ENCODE results near the gene SAP130. TPM values are rescaled to one million over a fixed set of nuclear protein-coding genes. Genes with fewer than 3 reads are reported as not detected.

Gene SAP130
- total RNA-seq, 6 experiments from 2014 or later, result 20.3 to 25.3 (median 22.4) TPM

DNA sequence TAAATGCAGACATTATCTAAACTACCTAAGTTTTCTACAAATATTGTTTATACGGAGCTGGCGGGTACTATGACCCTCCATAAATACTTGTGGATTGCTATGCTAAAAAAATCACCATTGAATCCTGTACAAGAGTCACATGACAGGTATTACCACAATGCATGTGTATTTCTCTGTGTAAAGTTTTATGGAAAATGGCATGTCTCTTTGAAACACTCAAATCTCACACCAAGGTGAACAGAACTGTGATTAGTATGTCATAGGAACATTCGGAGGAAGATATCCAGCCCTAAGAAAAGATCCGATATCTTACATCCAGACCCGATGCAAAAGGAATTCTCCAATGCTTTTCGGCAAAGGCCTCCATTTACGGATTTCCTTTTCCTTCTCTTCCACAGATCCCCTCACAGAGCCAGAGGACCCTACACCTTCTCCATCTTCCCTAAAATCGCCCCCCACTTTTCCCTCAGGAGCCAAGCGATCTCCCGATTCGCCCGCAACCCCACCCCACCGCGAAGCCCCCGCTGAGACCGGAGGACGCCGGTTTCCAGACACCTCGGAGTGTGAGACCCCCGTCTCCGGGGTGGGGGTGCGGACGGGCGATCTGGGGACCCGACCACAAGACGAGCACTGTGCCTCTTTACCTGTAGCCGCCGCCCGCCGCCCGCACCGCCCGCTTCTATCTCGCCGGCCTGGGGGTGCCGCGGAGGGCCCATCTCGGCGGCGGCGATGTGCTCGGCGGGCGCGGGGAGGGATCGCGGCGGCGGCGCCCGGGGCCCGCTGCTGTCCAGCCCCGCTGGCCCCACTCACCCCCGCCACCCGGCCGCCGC, 1.2 kb downstream of the SAP130 start:
- H3K4me3 Mint-ChIP-seq, result peak overlapping the region; percentile 94
- H3K27ac Mint-ChIP-seq, result peak overlapping the region; percentile 85
- no peak for DNase-seq

DNA sequence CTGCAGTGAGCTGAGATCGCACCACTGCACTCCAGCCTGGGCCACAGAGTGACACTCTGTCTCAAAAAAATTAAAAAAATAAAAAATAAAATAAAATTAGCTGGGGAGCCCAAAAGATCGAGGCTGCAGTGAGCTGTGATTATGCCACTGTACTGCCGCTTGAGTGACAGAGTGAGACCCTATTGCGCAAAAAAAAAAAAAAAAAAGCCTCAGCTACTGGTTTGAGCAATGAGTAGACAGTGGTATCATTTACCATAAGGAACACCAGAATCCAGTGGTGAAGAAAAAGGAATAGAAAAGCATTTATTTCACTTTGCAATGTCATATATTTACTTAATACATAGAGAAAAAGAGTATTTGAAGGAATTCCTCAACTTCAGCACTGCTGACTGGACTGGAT, 3.0 kb downstream of the SAP130 start:
- Mint-ChIP-seq H3K36me3 (ENCODE audit: low read depth) (no peaks in the 10 kb centered on the region), H3K4me1 (ENCODE audit: low read depth) (peaks cover 17% of the 10 kb centered on the region), H3K9me3 (no peaks in the 10 kb centered on the region), H3K27ac (no peak overlapping the region), H3K27me3 (ENCODE audit: insufficient read depth) (peaks cover 3% of the 10 kb centered on the region), H3K4me3 (no peak overlapping the region)
- TF ChIP-seq, protein P1, sequence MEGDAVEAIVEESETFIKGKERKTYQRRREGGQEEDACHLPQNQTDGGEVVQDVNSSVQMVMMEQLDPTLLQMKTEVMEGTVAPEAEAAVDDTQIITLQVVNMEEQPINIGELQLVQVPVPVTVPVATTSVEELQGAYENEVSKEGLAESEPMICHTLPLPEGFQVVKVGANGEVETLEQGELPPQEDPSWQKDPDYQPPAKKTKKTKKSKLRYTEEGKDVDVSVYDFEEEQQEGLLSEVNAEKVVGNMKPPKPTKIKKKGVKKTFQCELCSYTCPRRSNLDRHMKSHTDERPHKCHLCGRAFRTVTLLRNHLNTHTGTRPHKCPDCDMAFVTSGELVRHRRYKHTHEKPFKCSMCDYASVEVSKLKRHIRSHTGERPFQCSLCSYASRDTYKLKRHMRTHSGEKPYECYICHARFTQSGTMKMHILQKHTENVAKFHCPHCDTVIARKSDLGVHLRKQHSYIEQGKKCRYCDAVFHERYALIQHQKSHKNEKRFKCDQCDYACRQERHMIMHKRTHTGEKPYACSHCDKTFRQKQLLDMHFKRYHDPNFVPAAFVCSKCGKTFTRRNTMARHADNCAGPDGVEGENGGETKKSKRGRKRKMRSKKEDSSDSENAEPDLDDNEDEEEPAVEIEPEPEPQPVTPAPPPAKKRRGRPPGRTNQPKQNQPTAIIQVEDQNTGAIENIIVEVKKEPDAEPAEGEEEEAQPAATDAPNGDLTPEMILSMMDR (IDR thresholded peaks at IDR 0.05), result no peak
- no peak for DNase-seq

More for the DNA sequence above, 1.2 kb downstream of the SAP130 start:
- H3K36me3 Mint-ChIP-seq (ENCODE audit: low read depth), result no peaks in the 10 kb centered on the region
- peaks cover 5% of the 10 kb centered on the region; the same call in 1 of the 2 replicates for H3K9me3 Mint-ChIP-seq
- H3K27me3 Mint-ChIP-seq (ENCODE audit: insufficient read depth), result peaks cover 3% of the 10 kb centered on the region
- peaks cover 19% of the 10 kb centered on the region for H3K4me1 Mint-ChIP-seq (ENCODE audit: low read depth)
- TF ChIP-seq, protein P1 (IDR thresholded peaks at IDR 0.05), result no peak

- TF ChIP-seq, protein P1 (IDR thresholded peaks at IDR 0.05), result no peak
- Mint-ChIP-seq H3K27ac (no peak overlapping the region), H3K36me3 (ENCODE audit: low read depth) (peaks cover 22% of the 10 kb centered on the region), H3K9me3 (no peaks in the 10 kb centered on the region), H3K4me3 (no peak overlapping the region), H3K27me3 (ENCODE audit: insufficient read depth) (peaks cover 3% of the 10 kb centered on the region; the same call in 1 of the 2 replicates), H3K4me1 (ENCODE audit: low read depth) (no peaks in the 10 kb centered on the region)
- no peak for DNase-seq
These were observed 10.3 kb downstream of the SAP130 start for GRCh38 chr2:128017561-128017960.

DNA sequence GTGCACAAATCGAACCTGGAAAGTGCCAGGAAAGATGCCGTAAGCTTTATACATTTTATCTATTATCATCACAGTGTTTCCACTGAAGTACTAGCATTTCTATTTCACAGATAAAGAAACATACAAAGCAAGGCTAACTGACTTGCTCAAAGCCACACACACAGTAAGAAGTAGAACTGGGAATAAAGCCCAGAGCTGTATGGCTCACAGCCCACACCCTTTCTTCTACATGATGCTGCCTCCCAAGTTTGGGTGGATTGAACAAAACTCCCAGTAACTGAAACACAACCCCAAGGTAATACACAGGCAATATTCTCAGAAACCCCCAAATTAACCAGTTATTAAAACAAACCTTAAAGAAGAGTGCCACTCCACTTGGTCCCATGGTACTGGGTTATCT, 11.2 kb downstream of the SAP130 start:
- Mint-ChIP-seq H3K4me3 (no peak overlapping the region), H3K9me3 (no peaks in the 10 kb centered on the region), H3K4me1 (ENCODE audit: low read depth) (no peaks in the 10 kb centered on the region), H3K36me3 (ENCODE audit: low read depth) (peaks cover 23% of the 10 kb centered on the region), H3K27me3 (ENCODE audit: insufficient read depth) (peaks cover 3% of the 10 kb centered on the region; the same call in 1 of the 2 replicates), H3K27ac (no peak overlapping the region)
- no peak for DNase-seq
- TF ChIP-seq, protein P1 (IDR thresholded peaks at IDR 0.05), result no peak

GRCh38 chr2:128012698-128013097, 15.2 kb downstream of the SAP130 start:
- Mint-ChIP-seq H3K4me3 (no peak overlapping the region), H3K27ac (no peak overlapping the region), H3K27me3 (ENCODE audit: insufficient read depth) (peaks cover 3% of the 10 kb centered on the region; the same call in 1 of the 2 replicates), H3K36me3 (ENCODE audit: low read depth) (peaks cover 45% of the 10 kb centered on the region), H3K9me3 (no peaks in the 10 kb centered on the region), H3K4me1 (ENCODE audit: low read depth) (no peaks in the 10 kb centered on the region)
- DNase-seq, result no peak
- TF ChIP-seq, protein P1 (IDR thresholded peaks at IDR 0.05), result no peak

All from HFFc6 (cell line).